IMR-90 (cell line): ENCODE measurements around the gene ADGRV1. TPM values are rescaled to one million over a fixed set of nuclear protein-coding genes. Genes with fewer than 3 reads are reported as not detected.

Experiments used
- ATAC-seq: fragments of 200-7000 bp; cut with Tn5 transposase; 2 replicates; pipeline ENCODE4 v1.9.1; 2020; ENCODE audit warnings: low read depth, mild to moderate bottlenecking, moderate library complexity
- BruUV-seq: library from RNA; stranded (reverse); fragments of 400-500 nt; replicated peaks from 2 replicates; lab custom pipeline; 2021; lab: Mats Ljungman, UMichigan
- CTCF ChIA-PET: fragments of 300-600 bp; formaldehyde crosslinking; extraction: SDS; loops from one replicate; lab custom pipeline; 2021; ENCODE audit warnings: antibody characterized with exemption; lab: Yijun Ruan, JAX
- POLR2A ChIA-PET: fragments of 300-600 bp; sonication (Branson Sonifier 250); formaldehyde crosslinking; loops from one replicate; lab custom pipeline; 2022; ENCODE audit warnings: antibody characterized with exemption; ENCODE audit not compliant: unreplicated experiment; lab: Charles Lee
- DNase-seq: peaks from one replicate; pipeline ENCODE4 v3.0.0; 2013
- H2AFZ ChIP-seq: replicated peaks from 2 replicates; pipeline ENCODE3; 2013; ENCODE audit warnings: low read length, mild to moderate bottlenecking; ENCODE audit not compliant: poor library complexity
- H2AK5ac ChIP-seq: 2 replicates; pipeline ENCODE4 v1.6.1; 2013; ENCODE audit warnings: low read depth, low read length, inconsistent platforms
- H2AK9ac ChIP-seq: replicated peaks from 2 replicates; pipeline ENCODE3; 2013; ENCODE audit warnings: mild to moderate bottlenecking, low read depth, low read length, moderate library complexity; ENCODE audit not compliant: poor library complexity
- H2BK120ac ChIP-seq: 2 replicates; pipeline ENCODE4 v1.6.1; 2013; ENCODE audit warnings: low read depth, low read length, inconsistent platforms
- H2BK15ac ChIP-seq: 3 replicates; pipeline ENCODE4 v1.6.1; 2013; ENCODE audit warnings: low read depth, low read length, inconsistent platforms
- H2BK20ac ChIP-seq: 2 replicates; pipeline ENCODE4 v1.6.1; 2013; ENCODE audit warnings: low read depth, mild to moderate bottlenecking, inconsistent platforms, low read length, moderate library complexity
- H2BK5ac ChIP-seq: 2 replicates; pipeline ENCODE4 v1.6.1; 2013; ENCODE audit warnings: mild to moderate bottlenecking, low read depth, low read length, inconsistent platforms; ENCODE audit not compliant: poor library complexity, severe bottlenecking
- H3K14ac ChIP-seq: replicated peaks from 2 replicates; pipeline ENCODE4 v1.6.1; 2013; ENCODE audit warnings: low read depth, low read length, inconsistent platforms
- H3K18ac ChIP-seq: 2 replicates; pipeline ENCODE4 v1.6.1; 2013; ENCODE audit warnings: low read depth, low read length, control low read depth
- H3K23ac ChIP-seq: 2 replicates; pipeline ENCODE4 v1.6.1; 2013; ENCODE audit warnings: low read depth, low read length, inconsistent platforms
- H3K27ac ChIP-seq: 2 replicates; pipeline ENCODE4 v1.5.1; 2013; ENCODE audit warnings: mild to moderate bottlenecking, control low read depth, low read length; ENCODE audit not compliant: insufficient read depth
- H3K27me3 ChIP-seq: 2 replicates; pipeline ENCODE4 v1.6.1; 2013; ENCODE audit warnings: low read length; ENCODE audit not compliant: control insufficient read depth, insufficient read depth
- H3K36me3 ChIP-seq: 2 replicates; pipeline ENCODE4 v1.6.1; 2013; ENCODE audit warnings: low read length, mixed read lengths; ENCODE audit not compliant: control insufficient read depth, insufficient read depth
- H3K4ac ChIP-seq: 2 replicates; pipeline ENCODE4 v1.6.1; 2013; ENCODE audit warnings: low read depth, low read length, inconsistent platforms
- H3K4me1 ChIP-seq: 2 replicates; pipeline ENCODE4 v1.6.1; 2013; ENCODE audit warnings: low read length, mixed read lengths; ENCODE audit not compliant: control insufficient read depth, insufficient read depth
- H3K4me2 ChIP-seq: 2 replicates; pipeline ENCODE4 v1.6.1; 2013; ENCODE audit warnings: low read depth, mild to moderate bottlenecking, control low read depth, low read length, moderate library complexity
- H3K4me3 ChIP-seq: 2 replicates; pipeline ENCODE4 v1.5.1; 2013; ENCODE audit warnings: low read depth, mild to moderate bottlenecking, control low read depth, low read length, moderate library complexity; ENCODE audit not compliant: insufficient read depth
- H3K56ac ChIP-seq: 2 replicates; pipeline ENCODE4 v1.6.1; 2013; ENCODE audit warnings: low read length, inconsistent platforms; ENCODE audit not compliant: insufficient read depth; ENCODE audit errors: extremely low read depth
- H3K79me1 ChIP-seq, 2 experiments: 2 replicates each; pipeline ENCODE4 v1.6.1; 2013; ENCODE audit warnings: low read length in 2 of 2, inconsistent platforms in 1 of 2, low read depth in 1 of 2
- H3K9ac ChIP-seq: 2 replicates; pipeline ENCODE4 v1.6.1; 2013; ENCODE audit warnings: low read depth, low read length, control low read depth
- H3K9me1 ChIP-seq: 2 replicates; pipeline ENCODE4 v1.6.1; 2013; ENCODE audit warnings: low read length, inconsistent platforms; ENCODE audit not compliant: insufficient read depth
- H3K9me3 ChIP-seq: 2 replicates; pipeline ENCODE4 v1.6.1; 2013; ENCODE audit warnings: low read length; ENCODE audit not compliant: control insufficient read depth, insufficient read depth
- H4K20me1 ChIP-seq: 2 replicates; pipeline ENCODE4 v1.6.1; 2013; ENCODE audit warnings: low read length, inconsistent platforms; ENCODE audit not compliant: insufficient read depth
- H4K5ac ChIP-seq: 2 replicates; pipeline ENCODE4 v1.6.1; 2013; ENCODE audit warnings: mild to moderate bottlenecking, low read depth, low read length, control low read depth
- H4K8ac ChIP-seq, 2 experiments: 2 replicates each; pipeline ENCODE4 v1.6.1; 2013; ENCODE audit warnings: low read depth in 2 of 2, low read length in 2 of 2, control low read depth in 1 of 2, inconsistent platforms in 1 of 2
- H4K91ac ChIP-seq: 2 replicates; pipeline ENCODE4 v1.6.1; 2013; ENCODE audit warnings: low read depth, low read length, inconsistent platforms; ENCODE audit not compliant: insufficient read depth
- ELK1 ChIP-seq: fragments of 150-350 bp; IDR thresholded peaks from 2 replicates; pipeline ENCODE4 v1.6.1; 2016; ENCODE audit warnings: low read depth, mild to moderate bottlenecking, low read length, moderate library complexity, borderline replicate concordance
- WGBS, 2 experiments: methylation state at CpG; one replicate each; pipeline versions ENCODE4 v1.1.5 to v1.1.7; 2013; ENCODE audit warnings: missing lambda C conversion rate in 2 of 2; ENCODE audit not compliant: insufficient read length in 1 of 2; ENCODE audit errors: extremely low coverage in 2 of 2; 5-methylcytosine and 5-hydroxymethylcytosine counted together
- dilution Hi-C: fragments of 300-500 bp; cut with HindIII; formaldehyde crosslinking; loops from one replicate; pipeline ENCODE4 v1.14.3; 2018; ENCODE audit warnings: low sequenced_read_pairs; ENCODE audit not compliant: unreplicated experiment
- in situ Hi-C: fragments of 300-500 bp; cut with MboI; formaldehyde crosslinking; loops from 3 replicates; pipeline ENCODE4 v1.14.3; 2019; ENCODE audit warnings: low sequenced_read_pairs, inconsistent platforms, mixed read lengths
- intact Hi-C: fragments of 100-400 bp; cut with micrococcal nuclease; formaldehyde crosslinking; loops from 2 replicates; pipeline ENCODE4 v1.10.0; 2022
- polyA plus RNA-seq, 3 experiments: library from polyadenylated mRNA; depleted of rRNA; stranded (reverse); fragments of >200 nt; gene quantifications; 2 replicates each; pipeline ENCODE4 v1.2.3, GENCODE V29; 2012; ENCODE audit warnings: low replicate concordance in 1 of 3
- total RNA-seq: library from RNA; depleted of rRNA; stranded (reverse); fragments of >200 nt; gene quantifications from 2 replicates; pipeline ENCODE4 v1.2.3, GENCODE V29; 2012

The ADGRV1 gene
- total and polyA plus RNA-seq, 2 of the 4 experiments (the other 2 are of a cell fraction): under 0.01 TPM; not detected in 1

- in situ Hi-C loops: loop anchor here (5.0 kb wide), 2 partner anchors 231 to 289 kb away; no protein-coding TSS in a partner anchor
- Histone ChIP-seq H3K4me2 (no peak overlapping the region), H3K56ac (no peak overlapping the region), H3K9ac (no peak overlapping the region), H2BK20ac (no peak overlapping the region), H2AK5ac (no peak overlapping the region), H4K8ac (no peak overlapping the region), H4K91ac (no peak overlapping the region), H3K27ac (no peak overlapping the region), H3K18ac (no peak overlapping the region), H3K14ac (no peak overlapping the region), H3K27me3 (no peaks in the 10 kb centered on the region), H3K23ac (no peak overlapping the region), H3K9me1 (no peaks in the 10 kb centered on the region; the same call in 1 of the 2 replicates), H2AK9ac (no peak overlapping the region), H4K5ac (no peak overlapping the region), H3K36me3 (no peaks in the 10 kb centered on the region), H2BK120ac (no peak overlapping the region), H3K79me1 (no peaks in the 10 kb centered on the region), H2BK5ac (no peak overlapping the region), H3K4me3 (no peak overlapping the region), H2BK15ac (no peak overlapping the region), H4K20me1 (no peaks in the 10 kb centered on the region), H3K4ac (no peak overlapping the region), H2AFZ (no peak overlapping the region), H3K4me1 (no peaks in the 10 kb centered on the region; the same call in 1 of the 2 replicates), H3K9me3 (no peaks in the 10 kb centered on the region)
- intact Hi-C loops: no loop called here
- WGBS, 2 experiments: 83% methylated on average over 1 of the region's 3 CpGs; no CpG with 5 or more reads in 1 of the 2 experiments
- no TSS peak for BruUV-seq
- dilution Hi-C loops: no loop called here
- DNase-seq: no peak
- TF ChIP-seq ELK1: no peak
- ChIA-PET CTCF (interaction anchor here (1.6 kb wide), 1 partner anchor 286 kb away, joined by 6 read pairs; no protein-coding TSS in a partner anchor), POLR2A (no interaction called here)
- ATAC-seq: no peak
These were observed 539.9 kb downstream of the ADGRV1 start for GRCh38 chr5:91098541-91098940.
